Stimulated activated CD4-positive, alpha-beta T cell treated with anti-CD3 and anti-CD28 coated beads, Interleukin-4, amount 100 ng/mL, for 1 hour (primary cell): ENCODE measurements around the gene USP49.
A peak's percentile ranks its signal among the peaks of the same experiment; 100 is the strongest.
"Not testable (repeated sequence)": the region's sequence is repeated elsewhere in the genome, so short reads cannot be mapped to it uniquely, and the experiment has no call there.

Experiments
- DNase-seq: peaks from one replicate; pipeline ENCODE4 v3.0.0-alpha.2; 2020

Gene USP49

DNA sequence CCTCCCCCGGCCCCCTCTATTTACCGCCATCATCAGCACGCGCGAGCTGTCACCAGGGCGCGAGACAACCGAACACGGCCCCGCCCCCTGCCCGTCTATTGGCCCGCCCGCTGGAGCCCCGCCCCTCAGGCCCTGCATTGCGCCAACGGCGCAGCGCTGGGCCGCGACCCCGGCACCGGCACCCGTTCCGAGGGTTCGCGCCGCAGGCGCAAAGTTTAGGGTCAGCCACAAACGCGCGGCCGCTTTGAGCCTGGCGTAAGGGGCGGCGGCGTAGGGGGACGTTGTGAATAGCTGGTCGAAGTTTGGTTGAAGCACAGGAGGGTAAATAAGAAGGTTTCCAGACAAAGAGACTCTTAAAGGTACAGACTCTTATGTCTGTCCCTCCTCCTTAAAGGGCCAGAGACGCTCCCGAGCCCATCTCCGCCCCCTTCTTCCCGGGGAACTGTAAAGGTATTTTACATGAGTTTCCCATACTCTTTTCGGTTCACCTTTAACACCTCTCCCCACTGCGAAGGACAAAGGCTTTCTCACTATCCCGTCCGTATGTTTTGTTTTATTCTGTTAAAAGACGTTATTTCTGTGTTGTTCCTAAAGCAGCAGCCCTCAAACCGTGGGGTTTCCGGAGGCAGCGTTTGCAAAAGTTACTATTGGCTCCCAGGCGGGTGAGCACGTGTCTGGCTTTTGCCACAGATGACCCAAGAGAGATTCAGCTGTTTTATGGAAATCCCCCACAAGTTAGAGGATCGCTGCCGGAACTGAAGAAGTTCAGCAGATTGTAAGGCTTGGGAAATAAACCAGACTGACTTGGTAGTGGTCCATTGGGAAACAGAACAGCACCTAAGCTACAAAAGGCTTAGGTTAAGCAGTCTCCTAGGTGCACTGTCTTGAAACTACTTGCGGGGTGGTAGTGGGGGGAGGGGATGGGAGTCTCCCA lies at the start of gene USP49:
TSS of gene USP49 (minus strand) at position 76 of the 934 bp plus-strand sequence. CDS start 88,392 bp downstream, outside the sequence.
- DNase-seq = peak; percentile 96

DNA sequence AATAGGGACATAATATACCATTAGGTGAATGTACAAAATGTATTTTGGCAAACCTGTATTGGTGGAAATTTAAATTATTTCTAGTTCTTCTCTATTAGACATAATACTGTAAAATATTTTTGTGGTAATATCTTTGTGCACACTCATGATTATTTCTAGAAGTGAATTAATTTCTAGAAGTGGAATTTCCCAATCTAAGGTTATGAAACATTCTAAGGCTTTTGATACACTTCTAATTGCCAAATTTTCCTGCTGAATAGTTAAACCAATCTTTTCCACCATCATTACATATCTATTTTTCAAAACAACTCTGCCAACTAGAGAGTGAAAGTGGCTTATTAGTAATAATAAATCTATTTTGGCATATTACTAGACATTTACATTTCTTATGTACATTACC lies 48.3 kb upstream of the USP49 start:
- DNase-seq = no peak

DNA sequence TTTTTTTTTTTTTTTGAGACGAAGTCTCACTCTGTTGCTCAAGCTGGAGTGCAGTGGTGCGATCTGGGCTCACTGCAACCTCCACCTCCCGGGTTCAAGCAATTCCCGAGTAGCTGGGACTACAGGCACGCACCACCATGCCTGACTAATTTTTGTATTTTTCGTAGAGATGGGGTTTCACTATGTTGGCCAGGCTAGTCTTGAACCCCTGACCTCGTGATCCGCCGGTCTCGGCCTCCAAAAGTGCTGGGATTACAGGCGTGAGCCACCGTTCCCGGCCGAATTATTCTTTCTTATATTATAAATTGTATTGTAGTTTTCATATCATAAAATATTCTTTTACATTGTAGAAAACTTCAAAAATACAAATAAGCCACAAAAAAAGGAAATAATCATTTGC lies 47.7 kb upstream of the USP49 start:
- DNase-seq = not testable (repeated sequence)

GRCh38 chr6:41942067-41942851 lies 47.1 kb upstream of the USP49 start:
- no peak for DNase-seq

- DNase-seq = peak; percentile 94
Measured at GRCh38 chr6:41941280-41942066, 46.3 kb upstream of the USP49 start, which contains the start of gene CCND3. CCND3 (minus strand) TSS chr6:41941808; CDS start chr6:41941649, 159 bp downstream.

DNA sequence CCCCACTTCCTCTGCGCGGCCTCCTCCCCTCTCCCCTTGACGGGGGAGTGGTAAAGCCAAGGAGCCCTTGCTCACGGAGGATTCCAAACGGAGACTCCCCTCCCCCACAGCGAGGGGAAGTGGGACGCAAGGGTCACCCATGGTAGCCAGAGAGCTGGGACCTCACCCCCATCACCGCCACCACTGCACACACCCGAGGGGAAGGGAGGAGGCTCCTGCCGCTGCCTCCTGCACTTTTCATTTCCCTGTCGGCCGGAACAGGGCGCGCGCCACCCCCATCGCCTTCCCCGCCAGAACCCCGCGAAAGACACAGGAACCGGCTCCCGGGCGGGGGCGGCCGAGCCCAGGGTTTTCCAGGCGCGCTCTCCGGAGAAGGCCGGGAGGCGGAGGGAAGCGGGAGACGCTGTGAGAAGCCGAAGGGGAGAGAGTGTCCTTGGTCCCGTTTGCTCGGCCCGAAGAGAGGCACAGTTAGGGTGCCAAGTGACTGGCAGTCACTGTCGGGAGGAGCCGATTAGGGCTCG lies 45.6 kb upstream of the USP49 start:
- peak; percentile 63 for DNase-seq

GRCh38 chr6:41939848-41940758 lies 44.9 kb upstream of the USP49 start:
- peak; percentile 45 for DNase-seq

- peak; percentile 25 for DNase-seq
Measured at GRCh38 chr6:41939176-41939847, 44.1 kb upstream of the USP49 start.

- no peak for DNase-seq
Measured at GRCh38 chr6:41938590-41939175, 43.5 kb upstream of the USP49 start.

DNA sequence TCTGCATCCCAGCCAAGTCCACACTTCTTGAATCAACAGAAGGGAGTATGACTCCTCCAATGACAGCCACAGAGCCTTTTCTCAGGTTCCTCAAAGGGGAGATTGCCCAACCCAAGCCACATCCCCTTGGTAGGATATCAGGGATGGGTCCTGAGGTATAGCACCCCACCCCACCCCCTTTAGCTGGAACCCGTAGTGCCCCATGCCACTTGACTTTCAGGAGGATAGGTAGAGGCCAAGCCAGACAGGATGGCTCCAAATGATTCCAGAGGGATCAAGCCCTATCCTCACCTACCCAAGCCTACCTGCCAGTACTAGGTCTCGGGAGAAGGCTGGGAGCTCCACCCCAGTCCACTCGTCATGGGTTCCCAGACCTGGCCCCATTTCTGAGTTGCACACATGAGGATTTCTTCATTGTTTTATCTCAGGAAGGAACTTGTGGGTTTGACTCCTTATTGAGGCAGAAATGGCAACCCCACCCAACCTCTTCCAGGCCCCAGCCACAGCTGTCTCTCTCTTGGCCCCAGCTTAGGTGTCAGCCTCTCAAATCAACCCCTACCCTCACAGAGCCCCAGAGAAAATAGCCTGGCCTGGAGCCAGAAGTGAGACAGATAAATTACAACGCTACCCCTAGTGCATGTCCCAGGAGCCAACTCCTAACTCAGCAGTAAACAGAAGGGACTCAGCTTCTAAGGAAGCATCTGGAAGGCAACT lies 42.8 kb upstream of the USP49 start:
- no peak for DNase-seq

GRCh38 chr6:41937472-41937860 lies 42.3 kb upstream of the USP49 start:
- no peak for DNase-seq

- DNase-seq = peak; percentile 53
Measured at GRCh38 chr6:41936073-41936837, 41.1 kb upstream of the USP49 start.

GRCh38 chr6:41935685-41936072 lies 40.5 kb upstream of the USP49 start:
- DNase-seq = no peak

GRCh38 chr6:41935193-41935574 lies 40.0 kb upstream of the USP49 start:
- DNase-seq = no peak

DNA sequence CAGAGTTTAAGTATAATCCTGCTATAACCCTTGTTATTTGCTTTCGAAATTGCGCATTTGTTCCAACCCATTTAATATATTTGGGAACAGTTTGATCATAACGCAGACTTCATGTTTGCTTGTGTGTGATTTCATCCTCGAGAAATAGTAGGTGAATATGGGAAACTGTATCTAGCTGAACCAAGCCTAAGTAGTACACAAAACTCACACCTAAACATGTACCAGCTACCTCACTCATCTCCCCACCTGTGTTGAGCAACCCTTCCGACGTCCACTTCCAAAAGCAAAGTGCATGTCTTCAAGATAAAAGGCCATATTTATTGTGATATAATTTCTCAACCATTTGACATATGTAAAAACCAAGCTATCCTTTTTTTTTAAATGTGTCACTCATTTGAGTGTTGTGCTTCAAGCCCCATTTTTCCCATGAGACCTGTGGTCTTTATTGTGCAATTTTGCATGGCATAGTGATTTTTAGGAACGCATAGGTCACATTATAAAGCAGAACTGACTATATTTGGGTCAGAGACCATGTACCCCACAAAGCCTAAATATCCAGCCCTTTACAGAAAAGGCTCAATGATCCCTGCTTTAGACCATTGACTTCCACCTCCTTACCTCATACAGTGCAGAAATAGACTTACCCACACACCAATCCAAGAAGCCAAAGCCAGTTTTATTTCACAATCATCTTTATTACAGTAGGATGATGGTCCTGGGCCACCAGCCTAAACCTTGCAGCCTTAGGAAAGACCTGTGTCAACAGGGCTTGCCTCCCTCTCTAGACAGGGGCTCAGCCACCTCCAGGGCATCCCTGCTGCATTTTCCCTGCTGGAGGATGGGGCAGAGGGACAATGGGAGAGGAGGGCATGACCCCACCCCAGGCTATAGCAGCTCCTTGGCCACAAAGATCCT lies 39.4 kb upstream of the USP49 start:
- DNase-seq = no peak

DNA sequence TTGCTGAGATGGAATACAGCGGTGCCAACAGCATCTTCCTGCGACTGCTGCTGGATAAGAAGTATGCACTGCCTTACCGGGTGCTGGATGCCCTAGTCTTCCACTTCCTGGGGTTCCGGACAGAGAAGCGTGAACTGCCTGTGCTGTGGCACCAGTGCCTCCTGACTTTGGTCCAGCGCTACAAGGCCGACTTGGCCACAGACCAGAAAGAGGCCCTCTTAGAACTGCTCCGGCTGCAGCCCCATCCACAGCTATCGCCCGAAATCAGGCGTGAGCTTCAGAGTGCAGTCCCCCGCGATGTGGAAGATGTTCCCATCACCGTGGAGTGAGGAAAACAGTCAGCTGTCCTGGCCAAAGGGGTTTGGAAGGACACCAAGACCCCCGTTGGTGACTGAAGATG lies 37.2 kb upstream of the USP49 start:
- no peak for DNase-seq

- DNase-seq = no peak
Measured at GRCh38 chr6:41931792-41932191, 36.6 kb upstream of the USP49 start.

- DNase-seq = no peak
Measured at GRCh38 chr6:41929924-41930323, 34.7 kb upstream of the USP49 start.
